Coronary artery (tissue), 2 donors: ENCODE data around the gene CAMKK1.

Experiments used
- DNase-seq: peaks from one replicate; pipeline ENCODE4 v3.0.0-alpha.2; 2017; ENCODE audit warnings: low spot score
- H3K27ac ChIP-seq, 2 donors: fragments of 200-600 bp; sonication (generic); one replicate each; pipeline ENCODE4 v1.5.1; 2016 to 2019
- H3K4me3 ChIP-seq: fragments of 200-600 bp; sonication (generic); 2 replicates; pipeline ENCODE4 v1.5.1; 2016; ENCODE audit warnings: mild to moderate bottlenecking, moderate library complexity
- CTCF ChIP-seq: fragments of 200-600 bp; sonication (generic); IDR thresholded peaks from one replicate; pipeline ENCODE4 v1.5.1; 2019; ENCODE audit warnings: antibody characterized with exemption

The CAMKK1 gene

GRCh38 chr17:3916825-3917224 is 24.0 kb upstream of the CAMKK1 start:
- no peak for TF ChIP-seq CTCF
- Histone ChIP-seq H3K4me3 (no peak overlapping the region), H3K27ac (peak overlapping the region; percentile 80 to 92)
- no peak for DNase-seq

GRCh38 chr17:3915995-3916696 is 23.3 kb upstream of the CAMKK1 start, which contains the start of gene P2RX1:
Gene P2RX1, minus strand, starts transcription at chr17:3916465. Its CDS starts 240 bp downstream, at chr17:3916225.
- TF ChIP-seq CTCF: no peak
- H3K4me3 ChIP-seq: peak within 1 kb of the TSS; percentile 49
- DNase-seq: peak; percentile 79
- peak within 1 kb of the TSS; percentile 80 to 92 for H3K27ac ChIP-seq

- no peak for TF ChIP-seq CTCF
- peak overlapping the region; percentile 49 for H3K4me3 ChIP-seq
- peak overlapping the region; percentile 80 to 92 for H3K27ac ChIP-seq
- peak; percentile 73 for DNase-seq
These were observed 22.7 kb upstream of the CAMKK1 start for GRCh38 chr17:3915581-3915994.

- Histone ChIP-seq H3K4me3 (peak overlapping the region; percentile 49), H3K27ac (peak overlapping the region; percentile 80 to 92)
- DNase-seq: no peak
- TF ChIP-seq CTCF: no peak
These were observed 21.4 kb upstream of the CAMKK1 start for GRCh38 chr17:3914312-3914670.

- Histone ChIP-seq H3K27ac (peak overlapping the region; percentile 80 to 92), H3K4me3 (peak overlapping the region; percentile 49)
- TF ChIP-seq CTCF: peak; percentile 97
- DNase-seq: peak; percentile 86
These were observed 20.9 kb upstream of the CAMKK1 start for GRCh38 chr17:3913531-3914311.

GRCh38 chr17:3912827-3913226 is 20.0 kb upstream of the CAMKK1 start:
- Histone ChIP-seq H3K4me3 (no peak overlapping the region), H3K27ac (no peak overlapping the region)
- no peak for DNase-seq
- no peak for TF ChIP-seq CTCF
